ENCODE measurements around the gene ZNF740.
A peak's percentile ranks its signal among the peaks of the same experiment; 100 is the strongest.

The ZNF740 gene

DNA sequence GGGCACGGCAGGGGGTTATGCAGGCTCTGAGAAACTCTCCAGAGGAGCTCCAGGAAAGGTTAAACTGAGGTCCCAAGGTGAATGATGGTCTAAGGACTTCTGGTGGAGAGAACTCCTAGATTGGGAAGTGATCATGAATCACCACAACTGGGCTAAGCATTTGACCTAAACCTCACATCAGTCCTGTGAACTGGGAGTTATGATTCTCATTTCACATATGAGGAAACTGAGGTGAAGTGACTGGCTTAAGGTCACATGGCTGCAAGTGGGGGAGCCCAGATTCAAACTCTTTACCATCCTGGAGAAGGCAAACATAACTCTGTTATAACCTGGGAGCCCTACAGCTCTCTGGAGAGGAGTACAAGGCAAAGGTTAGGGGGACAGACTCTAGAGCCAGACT, 47.3 kb downstream of the ZNF740 start:
- DNase-seq: no peak

DNA sequence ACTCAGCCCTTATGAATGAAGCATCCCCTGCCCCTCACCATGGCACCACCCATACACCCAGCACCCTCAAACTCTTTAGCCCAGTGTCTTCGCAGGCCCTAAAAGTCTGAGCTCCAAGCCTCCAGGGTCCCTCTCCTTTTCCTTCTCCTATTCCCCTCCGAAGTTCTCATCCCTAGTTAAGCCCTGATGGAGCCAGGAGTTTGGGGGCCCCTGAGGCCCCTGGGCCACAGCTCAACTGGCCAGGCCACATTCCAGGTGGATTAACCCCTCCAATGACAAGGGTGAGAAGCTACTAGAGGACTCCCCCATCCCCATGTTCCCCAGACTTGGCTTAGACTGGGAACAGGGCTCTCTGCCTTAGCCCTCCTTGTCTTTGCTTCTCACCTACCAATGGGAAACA, 48.9 kb downstream of the ZNF740 start:
- no peak for DNase-seq

DNA sequence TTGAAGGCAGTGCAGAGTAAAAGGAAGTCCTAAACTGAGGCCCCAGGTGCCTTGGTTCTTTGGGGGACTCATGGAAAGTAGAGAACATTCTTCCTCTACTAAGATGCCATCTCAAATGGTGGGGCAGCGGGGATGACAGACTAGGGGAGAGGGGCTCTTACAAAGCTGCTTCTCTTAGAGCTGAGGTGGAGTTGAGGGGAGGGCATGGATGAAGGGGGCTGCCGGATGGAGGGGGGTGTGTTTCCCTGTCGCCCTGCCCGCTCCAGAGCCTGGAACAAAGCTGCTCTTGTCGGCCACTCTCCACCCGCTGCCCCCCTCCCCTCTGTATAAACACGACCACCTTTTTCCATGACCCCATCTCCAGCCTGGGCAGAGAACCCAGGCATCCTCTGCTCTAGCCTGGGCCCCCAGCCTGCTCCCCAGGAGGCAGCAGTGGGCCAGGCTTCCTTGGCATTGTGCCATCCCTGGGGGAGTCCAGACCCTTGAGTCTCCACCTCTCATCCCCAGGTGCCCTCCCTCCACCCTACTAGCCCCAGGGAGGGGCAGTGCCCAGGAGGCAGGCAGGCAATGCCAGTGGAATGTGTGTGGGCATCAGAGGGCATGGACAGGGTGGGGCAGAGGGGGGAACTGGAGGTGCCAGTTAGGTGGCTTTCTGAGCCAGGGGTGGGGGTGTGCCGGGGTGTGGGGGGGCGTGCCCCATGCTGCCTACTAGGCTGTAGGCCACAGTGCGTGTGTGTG, 49.8 kb downstream of the ZNF740 start:
- DNase-seq: no peak

DNA sequence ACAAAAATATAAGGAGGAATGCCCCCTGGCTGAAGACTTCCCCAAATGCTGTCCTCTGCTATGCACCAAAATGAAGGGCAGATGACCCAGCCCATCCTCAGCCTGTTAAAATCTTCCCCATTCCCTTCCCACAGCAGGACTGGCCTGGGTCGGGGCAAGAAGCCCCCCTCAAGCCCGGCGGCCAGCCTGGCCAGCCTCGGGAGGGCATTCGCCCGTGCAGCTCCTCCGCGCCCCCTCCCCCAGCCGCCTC, 51.1 kb downstream of the ZNF740 start:
- DNase-seq: no peak

DNA sequence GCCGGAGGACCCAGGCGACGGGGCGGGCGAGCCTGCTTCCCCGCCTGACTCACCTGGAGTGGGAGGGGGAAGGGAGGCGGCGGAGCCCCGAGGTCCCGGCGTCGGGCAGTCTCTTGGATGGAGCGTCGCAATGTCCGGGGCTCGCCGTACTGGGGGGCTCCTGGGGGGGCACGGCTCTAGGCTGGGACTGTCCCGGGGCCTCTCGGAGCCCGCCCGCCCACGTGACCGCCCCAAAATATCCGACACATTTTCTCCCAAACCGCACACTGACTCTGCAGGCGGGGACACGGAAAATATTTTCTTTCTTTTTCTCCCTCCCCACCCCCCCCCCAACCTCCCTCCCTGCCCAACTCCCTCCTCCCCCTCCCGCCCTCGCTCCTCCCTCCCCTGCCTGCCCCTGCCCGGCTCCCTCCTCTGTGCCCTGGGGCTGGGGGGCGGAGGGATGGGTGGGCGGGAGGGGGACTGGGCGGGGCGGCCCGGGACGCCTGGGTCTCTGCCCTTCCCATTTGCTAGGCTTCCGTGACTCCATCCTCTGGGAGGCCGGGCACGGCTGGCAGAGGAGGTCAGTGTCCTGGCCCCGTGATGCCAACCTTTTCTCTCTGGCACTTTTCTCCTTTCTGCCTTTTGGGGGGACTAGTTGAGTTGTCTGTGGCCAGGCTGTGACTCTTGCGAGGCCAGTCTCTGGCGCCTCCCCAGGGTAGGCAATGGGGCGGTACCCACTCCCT, 51.6 kb downstream of the ZNF740 start, which contains the start of gene RARG:
Gene RARG (minus strand): TSS at position 289 of the 725 bp plus-strand sequence. CDS start 4,664 bp downstream, outside the sequence.
- DNase-seq: peak; percentile 50 to 65 (median 63)

DNA sequence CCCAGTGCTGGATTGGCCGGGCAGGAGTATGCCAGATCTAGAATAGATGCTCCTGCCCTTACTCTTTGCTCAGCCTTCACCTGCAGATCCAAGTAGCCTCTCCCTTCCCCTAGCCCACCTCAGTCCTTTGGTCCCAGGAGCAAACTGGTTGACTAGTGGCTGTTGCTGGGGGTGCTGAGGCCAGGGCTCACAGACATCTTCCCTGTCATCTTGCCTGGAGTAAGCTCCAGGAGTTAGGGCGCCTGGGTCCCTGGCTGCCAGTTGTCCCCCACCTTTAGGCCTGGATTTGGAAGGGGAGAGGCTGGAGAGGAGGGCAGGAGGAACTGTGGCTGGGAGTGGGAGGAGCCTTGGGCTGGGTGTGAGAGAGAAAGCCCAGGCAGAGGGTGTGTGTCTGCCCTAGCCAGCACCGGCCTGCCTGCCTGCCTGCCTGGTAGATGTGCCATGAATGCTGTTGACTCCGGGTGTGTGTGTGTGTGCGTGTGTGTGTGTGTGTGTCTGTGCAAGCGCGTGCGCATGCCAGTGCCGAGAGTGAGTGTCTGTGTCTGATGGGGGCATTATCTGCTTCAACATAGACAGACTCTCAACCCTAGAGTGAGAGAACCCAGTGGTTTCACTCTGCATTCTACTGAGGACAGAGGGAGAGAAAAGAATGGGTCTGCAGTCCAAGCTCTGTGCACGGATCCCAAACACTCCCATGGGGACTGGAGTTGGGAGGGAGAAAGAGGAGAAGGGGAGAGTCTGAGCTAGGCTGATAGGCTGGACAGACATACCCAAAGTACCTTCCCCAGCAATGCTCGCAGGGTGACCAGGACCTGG, 52.3 kb downstream of the ZNF740 start:
- peak in 1 of 5 experiments; percentile 76 for DNase-seq

DNA sequence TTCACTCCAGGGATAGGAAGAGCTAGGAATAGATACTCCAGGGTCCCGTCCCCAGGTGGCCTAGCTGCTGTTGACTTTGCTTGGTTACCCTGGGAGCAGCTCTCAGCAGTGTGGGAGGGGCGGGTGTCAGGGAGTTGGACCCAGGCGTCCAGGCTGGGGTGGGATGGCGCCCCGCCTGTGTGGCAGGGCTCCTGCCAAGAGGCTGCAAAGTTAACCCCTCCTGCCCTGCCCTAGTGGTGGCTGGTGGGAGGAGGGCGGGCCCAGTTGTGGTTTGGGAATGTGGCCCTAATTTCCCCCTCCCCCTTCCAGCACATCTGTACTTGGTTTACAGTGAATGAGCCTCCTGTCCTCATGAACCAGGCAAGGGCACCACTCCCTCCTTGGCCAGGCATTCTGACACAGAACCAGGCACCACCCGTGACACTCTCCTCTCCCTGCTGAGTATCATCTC, 53.2 kb downstream of the ZNF740 start:
- no peak for DNase-seq

DNA sequence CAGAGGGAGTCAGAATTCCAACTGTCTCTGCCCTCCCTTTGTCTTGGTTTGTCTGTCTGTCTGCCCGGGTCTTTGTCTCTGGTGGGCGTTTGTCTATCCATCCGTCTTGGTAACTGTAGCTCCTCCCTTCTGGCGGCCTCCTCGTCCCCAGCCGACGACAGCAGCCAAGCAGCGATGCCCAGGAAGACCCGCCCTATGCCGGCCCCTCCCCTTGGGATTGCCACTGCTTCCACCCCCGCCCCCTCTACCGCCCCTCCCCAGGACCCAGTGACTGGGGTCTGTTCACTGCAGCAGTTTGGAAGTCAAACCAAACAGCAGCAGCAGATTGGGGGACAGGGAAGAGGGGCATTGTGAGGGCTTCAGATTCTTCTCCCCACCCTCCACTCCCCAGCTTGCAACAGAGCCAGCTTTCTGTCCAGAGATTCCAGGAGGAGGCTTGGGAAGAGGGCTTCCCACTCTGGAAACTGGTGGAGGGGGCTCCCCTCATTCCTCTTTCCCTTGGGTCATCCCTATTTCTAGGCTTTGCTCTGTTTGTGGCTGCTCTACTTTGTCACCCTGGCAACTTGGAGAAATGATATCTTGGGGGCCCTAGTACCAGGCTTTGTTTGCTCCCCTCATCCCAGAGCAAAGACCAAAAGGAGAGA, 53.9 kb downstream of the ZNF740 start:
- no peak for DNase-seq

DNA sequence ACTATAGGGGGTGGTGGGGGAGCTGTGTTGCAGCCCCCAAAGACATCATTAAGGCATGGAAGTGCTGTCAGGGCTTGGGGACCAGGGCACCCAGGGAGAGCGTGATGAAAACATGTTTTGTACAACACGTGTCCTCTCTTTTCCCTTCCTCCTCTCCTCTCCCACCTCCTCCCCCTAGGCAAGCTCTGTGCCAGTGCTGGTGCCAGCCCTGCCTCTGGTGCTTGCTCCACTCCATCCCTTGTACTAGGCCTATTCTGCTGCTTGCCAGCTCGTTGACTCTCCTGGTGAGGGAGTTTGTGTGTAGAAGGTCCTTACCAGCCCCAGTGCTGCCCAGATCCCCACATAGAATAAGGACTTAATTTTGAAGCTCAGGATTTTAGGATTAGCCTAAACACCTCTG, 54.6 kb downstream of the ZNF740 start:
- no peak for DNase-seq

DNA sequence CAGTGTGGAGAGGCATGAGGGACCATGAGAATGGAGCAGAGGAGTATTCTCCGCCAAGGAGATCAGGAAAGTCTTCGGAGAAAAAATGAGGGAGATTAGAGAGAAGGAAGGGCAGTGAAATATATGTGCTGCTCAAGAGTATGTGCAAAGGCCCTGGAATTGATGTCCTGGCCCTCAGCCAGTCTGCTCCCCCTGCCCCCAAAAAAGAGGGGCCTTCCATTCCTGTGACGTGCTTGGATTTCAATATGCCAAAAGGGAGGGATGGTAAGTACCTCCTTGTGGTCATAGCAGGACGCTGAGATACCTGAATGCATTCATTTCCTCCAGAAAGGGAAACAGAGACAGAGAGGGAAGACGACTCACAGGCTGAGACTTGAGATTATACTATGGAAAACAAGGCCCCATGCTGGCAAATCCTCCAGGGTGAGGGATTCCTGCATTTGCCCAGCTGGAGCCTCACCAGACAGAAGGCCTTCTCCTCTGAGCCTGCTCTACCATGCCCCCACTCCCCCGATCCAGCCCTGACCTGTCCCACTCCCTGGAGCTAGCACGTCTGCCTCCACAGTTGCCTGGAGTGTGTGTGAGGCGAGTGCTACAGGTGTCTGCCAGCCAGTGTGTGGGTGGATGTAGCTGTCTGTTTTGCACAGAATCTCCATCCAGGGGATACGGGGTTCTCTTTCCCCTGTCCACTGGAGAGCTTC, 55.4 kb downstream of the ZNF740 start:
- no peak for DNase-seq

DNA sequence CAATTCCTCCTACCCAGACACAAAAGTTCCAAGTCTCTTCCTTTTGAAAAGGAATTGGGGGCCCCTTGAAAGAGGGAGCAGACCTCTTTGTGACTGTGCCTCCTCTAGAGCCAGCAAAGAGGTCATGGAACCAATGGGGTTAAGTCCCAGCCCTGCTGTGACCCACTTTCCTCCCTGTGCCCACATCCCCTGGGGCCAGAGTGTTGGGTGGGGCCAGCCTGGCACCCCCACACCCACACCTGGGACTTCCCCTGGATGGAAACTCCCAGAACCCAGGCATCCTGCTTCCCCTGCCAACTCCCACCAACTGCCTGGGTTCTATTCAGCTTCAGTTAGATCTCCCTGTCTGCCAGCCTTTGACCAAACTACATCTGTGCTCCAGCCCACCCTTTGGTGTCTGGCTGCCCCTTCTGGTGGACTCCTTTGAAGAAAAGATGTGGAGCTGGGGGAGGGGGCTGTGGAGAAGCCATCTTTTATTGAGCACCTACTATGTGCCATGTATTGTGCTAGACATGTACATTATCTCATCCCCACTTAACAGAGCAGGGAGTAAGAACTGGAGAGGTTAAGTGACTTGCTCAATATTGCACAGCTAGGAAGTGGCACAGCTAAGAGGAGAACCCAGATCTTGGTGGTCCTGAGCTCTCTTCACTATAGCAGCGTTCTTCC, 56.1 kb downstream of the ZNF740 start:
- peak in 3 of 5 experiments; percentile 40 to 91 (median 41) for DNase-seq

DNA sequence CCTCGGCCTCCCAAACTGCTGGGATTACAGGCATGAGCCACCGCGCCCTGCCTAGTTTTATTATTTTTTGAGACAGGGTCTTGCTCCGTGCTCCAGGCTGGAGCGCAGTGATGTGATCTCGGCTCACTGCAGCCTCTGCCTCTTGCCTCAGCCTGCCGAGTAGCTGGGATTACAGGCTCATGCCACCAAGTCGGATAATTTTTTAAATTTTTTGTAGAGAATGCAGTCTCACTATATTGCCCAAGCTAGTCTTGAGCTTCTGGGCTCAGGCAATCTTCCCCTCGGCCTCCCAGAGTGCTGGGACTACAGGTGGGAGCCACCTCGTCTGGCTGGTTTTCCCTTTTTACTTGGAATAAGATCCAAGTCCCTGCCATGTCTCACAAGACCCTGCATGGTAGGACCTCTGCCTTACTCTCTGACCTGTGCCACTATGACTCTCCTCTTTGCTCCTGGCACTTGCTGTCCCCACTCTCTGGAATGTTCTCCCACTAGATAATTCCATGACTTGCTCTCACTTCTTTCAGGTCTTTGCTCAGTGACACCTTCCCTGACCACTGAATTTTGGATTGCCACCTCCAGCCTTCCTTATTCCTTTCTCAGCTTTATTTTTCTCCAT, 59.2 kb downstream of the ZNF740 start:
- no peak for DNase-seq

DNA sequence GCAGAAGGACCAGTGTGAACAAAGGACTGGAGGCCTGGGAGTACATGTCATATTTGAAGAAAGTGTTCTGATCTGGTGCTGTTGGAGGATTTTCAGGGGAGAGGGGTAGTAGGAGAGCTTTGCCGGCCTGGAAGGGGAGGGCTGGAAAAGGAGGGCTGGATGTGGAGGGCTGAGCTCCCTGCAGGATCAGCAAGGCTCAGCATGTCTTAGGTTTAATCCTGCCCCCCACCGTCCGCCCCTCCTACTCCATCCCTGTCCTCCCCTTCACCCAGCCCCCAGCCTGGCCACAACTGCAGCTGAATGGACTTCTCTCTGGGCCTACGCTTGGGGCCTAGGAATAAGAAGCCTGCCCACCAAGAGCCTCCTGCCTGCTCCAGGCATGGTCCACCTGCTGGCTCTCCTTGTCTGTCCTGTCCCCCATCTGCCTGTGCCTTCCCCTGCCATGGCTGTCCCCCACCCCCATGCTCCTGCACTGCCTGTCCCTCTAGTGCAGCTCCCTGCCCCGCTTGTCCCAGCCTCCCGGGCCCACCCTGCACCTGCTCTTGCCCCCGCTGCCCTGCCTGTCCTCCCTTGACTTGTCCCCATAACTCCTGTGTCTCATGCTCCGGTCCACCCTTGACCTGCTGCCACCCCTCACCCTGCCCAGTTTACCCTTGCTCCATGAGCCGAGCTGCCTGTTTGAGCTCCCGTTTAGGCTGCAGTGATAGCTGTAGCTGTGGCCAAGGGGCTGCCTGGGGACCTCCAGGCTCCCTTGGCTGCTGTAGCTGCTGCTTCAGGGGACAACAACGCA, 61.3 kb downstream of the ZNF740 start:
- no peak for DNase-seq

DNA sequence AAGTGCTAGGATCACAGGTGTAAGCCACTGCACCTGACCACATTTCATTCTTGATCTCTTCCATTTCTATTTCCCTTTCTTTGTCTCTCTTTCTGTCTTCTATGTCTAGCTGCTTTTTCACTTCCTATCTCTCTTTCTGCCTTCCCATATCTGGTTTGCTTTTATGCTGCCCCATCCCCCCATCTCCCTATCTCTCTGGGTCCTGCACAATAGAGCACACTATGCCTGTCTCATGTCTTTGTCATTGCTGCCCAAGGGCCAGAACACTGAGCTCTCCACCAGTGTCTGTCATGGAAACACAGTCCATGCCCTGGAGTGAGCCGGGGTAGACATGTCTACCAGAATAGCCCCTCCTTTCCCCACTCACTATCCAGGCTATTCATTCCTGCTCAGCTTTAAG, 63.8 kb downstream of the ZNF740 start:
- no peak for DNase-seq

Data from T-helper 2 cell (primary cell).